ENCODE measurements around the gene CLIC3. TPM values are rescaled to one million over a fixed set of nuclear protein-coding genes. Genes with fewer than 3 reads are reported as not detected.
A peak's percentile ranks its signal among the peaks of the same experiment; 100 is the strongest.

CLIC3 gene
- total RNA-seq, 1 experiment from 2014 or later, result 4.2 TPM

- BruUV-seq (replicated peaks), result TSS peak; percentile 60
- POLR2A ChIA-PET, result interaction anchor here (1.1 kb wide), 1 partner anchor 21 kb away, joined by 3 read pairs; no protein-coding TSS in a partner anchor
- Mint-ChIP-seq H3K4me1 (ENCODE audit: insufficient read depth, unreplicated experiment) (no peaks in the 10 kb centered on the region), H3K27ac (ENCODE audit: low read depth, unreplicated experiment) (no peak overlapping the region), H3K36me3 (ENCODE audit: insufficient read depth, unreplicated experiment) (peaks cover 17% of the 10 kb centered on the region), H3K9me3 (ENCODE audit: unreplicated experiment) (no peaks in the 10 kb centered on the region), H3K4me3 (ENCODE audit: unreplicated experiment) (no peak overlapping the region), H3K27me3 (ENCODE audit: insufficient read depth, unreplicated experiment) (no peaks in the 10 kb centered on the region)
- TF ChIP-seq, protein P1, sequence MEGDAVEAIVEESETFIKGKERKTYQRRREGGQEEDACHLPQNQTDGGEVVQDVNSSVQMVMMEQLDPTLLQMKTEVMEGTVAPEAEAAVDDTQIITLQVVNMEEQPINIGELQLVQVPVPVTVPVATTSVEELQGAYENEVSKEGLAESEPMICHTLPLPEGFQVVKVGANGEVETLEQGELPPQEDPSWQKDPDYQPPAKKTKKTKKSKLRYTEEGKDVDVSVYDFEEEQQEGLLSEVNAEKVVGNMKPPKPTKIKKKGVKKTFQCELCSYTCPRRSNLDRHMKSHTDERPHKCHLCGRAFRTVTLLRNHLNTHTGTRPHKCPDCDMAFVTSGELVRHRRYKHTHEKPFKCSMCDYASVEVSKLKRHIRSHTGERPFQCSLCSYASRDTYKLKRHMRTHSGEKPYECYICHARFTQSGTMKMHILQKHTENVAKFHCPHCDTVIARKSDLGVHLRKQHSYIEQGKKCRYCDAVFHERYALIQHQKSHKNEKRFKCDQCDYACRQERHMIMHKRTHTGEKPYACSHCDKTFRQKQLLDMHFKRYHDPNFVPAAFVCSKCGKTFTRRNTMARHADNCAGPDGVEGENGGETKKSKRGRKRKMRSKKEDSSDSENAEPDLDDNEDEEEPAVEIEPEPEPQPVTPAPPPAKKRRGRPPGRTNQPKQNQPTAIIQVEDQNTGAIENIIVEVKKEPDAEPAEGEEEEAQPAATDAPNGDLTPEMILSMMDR (IDR thresholded peaks at IDR 0.05; ENCODE audit: unreplicated experiment), result no peak
- CTCF ChIA-PET, result interaction anchor here (3.1 kb wide), 1 partner anchor 11 kb away, joined by 16 read pairs; no protein-coding TSS in a partner anchor
- intact Hi-C loops (cut with micrococcal nuclease), result loop anchor here (10.0 kb wide), 1 partner anchor 185 kb away; the partner anchor contains the start of genes CYSRT1, RNF208 and RNF224
- no peak for DNase-seq (ENCODE audit: unreplicated experiment)
Observed at GRCh38 chr9:137039611-137040366, 43.4 kb upstream of the CLIC3 start.

- Mint-ChIP-seq H3K4me3 (ENCODE audit: unreplicated experiment) (no peak overlapping the region), H3K27ac (ENCODE audit: low read depth, unreplicated experiment) (no peak overlapping the region), H3K4me1 (ENCODE audit: insufficient read depth, unreplicated experiment) (no peaks in the 10 kb centered on the region), H3K36me3 (ENCODE audit: insufficient read depth, unreplicated experiment) (peaks cover 17% of the 10 kb centered on the region), H3K9me3 (ENCODE audit: unreplicated experiment) (no peaks in the 10 kb centered on the region), H3K27me3 (ENCODE audit: insufficient read depth, unreplicated experiment) (no peaks in the 10 kb centered on the region)
- BruUV-seq (replicated peaks), result no TSS peak
- intact Hi-C loops (cut with micrococcal nuclease), result no loop called here
- no peak for DNase-seq (ENCODE audit: unreplicated experiment)
- ChIA-PET POLR2A (interaction anchor here (1.1 kb wide), 1 partner anchor 21 kb away, joined by 3 read pairs; no protein-coding TSS in a partner anchor), CTCF (interaction anchor here (0.7 to 3.1 kb wide), 2 partner anchors 10 to 24 kb away, joined by 4 to 16 read pairs; no protein-coding TSS in a partner anchor)
- TF ChIP-seq, protein P1 (IDR thresholded peaks at IDR 0.05; ENCODE audit: unreplicated experiment), result no peak
Observed at GRCh38 chr9:137038916-137039315, 42.5 kb upstream of the CLIC3 start.

DNA sequence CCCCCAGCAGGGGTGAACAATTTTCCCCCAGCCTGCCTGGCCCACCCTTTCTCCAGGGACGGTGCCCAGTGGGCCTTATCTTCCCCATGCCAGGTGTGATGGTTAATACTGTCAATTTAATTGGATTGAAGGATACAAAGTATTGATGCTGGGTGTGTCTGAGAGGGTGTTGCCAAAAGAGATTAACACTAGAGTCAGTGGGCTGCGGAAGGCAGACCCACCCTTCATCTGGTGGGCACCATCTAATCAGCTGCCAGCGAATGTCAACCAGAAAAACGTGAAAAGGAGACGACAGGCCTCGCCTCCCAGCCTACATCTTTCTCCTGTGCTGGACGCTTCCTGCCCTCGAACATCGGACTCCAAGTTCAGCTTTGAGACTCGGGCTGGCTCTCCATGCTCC, 41.1 kb upstream of the CLIC3 start:
- BruUV-seq (replicated peaks), result no TSS peak
- ChIA-PET POLR2A (interaction anchor here (0.6 kb wide), 1 partner anchor 154 kb away, joined by 3 read pairs; no protein-coding TSS in a partner anchor), CTCF (interaction anchor here (0.6 to 3.1 kb wide), 8 partner anchors 8 to 583 kb away, joined by 3 to 27 read pairs (median 4); partner anchors contain the start of gene NPDC1)
- peaks cover 14% of the 10 kb centered on the region for H3K36me3 Mint-ChIP-seq (ENCODE audit: insufficient read depth, unreplicated experiment)
- no peak overlapping the region for H3K4me3 Mint-ChIP-seq (ENCODE audit: unreplicated experiment)
- intact Hi-C loops (cut with micrococcal nuclease), result no loop called here
- TF ChIP-seq, protein P1 (IDR thresholded peaks at IDR 0.05; ENCODE audit: unreplicated experiment), result no peak
- no peaks in the 10 kb centered on the region for H3K27me3 Mint-ChIP-seq (ENCODE audit: insufficient read depth, unreplicated experiment)
- no peaks in the 10 kb centered on the region for H3K9me3 Mint-ChIP-seq (ENCODE audit: unreplicated experiment)
- DNase-seq (ENCODE audit: unreplicated experiment), result no peak
- no peaks in the 10 kb centered on the region for H3K4me1 Mint-ChIP-seq (ENCODE audit: insufficient read depth, unreplicated experiment)
- H3K27ac Mint-ChIP-seq (ENCODE audit: low read depth, unreplicated experiment), result no peak overlapping the region

GRCh38 chr9:137037035-137037434, 40.7 kb upstream of the CLIC3 start:
- ChIA-PET POLR2A (interaction anchor here (0.6 kb wide), 1 partner anchor 153 kb away, joined by 3 read pairs; no protein-coding TSS in a partner anchor), CTCF (interaction anchor here (0.6 to 3.1 kb wide), 11 partner anchors 8 to 258 kb away, joined by 3 to 27 read pairs (median 4); partner anchors contain the start of genes CYSRT1, NPDC1 and SSNA1)
- H3K27ac Mint-ChIP-seq (ENCODE audit: low read depth, unreplicated experiment), result no peak overlapping the region
- H3K4me1 Mint-ChIP-seq (ENCODE audit: insufficient read depth, unreplicated experiment), result no peaks in the 10 kb centered on the region
- intact Hi-C loops (cut with micrococcal nuclease), result no loop called here
- TF ChIP-seq, protein P1 (IDR thresholded peaks at IDR 0.05; ENCODE audit: unreplicated experiment), result no peak
- BruUV-seq (replicated peaks), result no TSS peak
- no peaks in the 10 kb centered on the region for H3K9me3 Mint-ChIP-seq (ENCODE audit: unreplicated experiment)
- no peak for DNase-seq (ENCODE audit: unreplicated experiment)
- no peak overlapping the region for H3K4me3 Mint-ChIP-seq (ENCODE audit: unreplicated experiment)
- no peaks in the 10 kb centered on the region for H3K27me3 Mint-ChIP-seq (ENCODE audit: insufficient read depth, unreplicated experiment)
- peaks cover 11% of the 10 kb centered on the region for H3K36me3 Mint-ChIP-seq (ENCODE audit: insufficient read depth, unreplicated experiment)
